GM18870 (cell line): ENCODE data around the gene SLC23A1.
"Not testable (repeated sequence)": the region's sequence is repeated elsewhere in the genome, so short reads cannot be mapped to it uniquely, and the experiment has no call there.

Source experiments
- ATAC-seq: cut with Tn5 transposase; IDR thresholded peaks from one replicate; pipeline ENCODE4 v1.9.1; 2021; ENCODE audit warnings: moderate library complexity; ENCODE audit not compliant: unreplicated experiment

SLC23A1 gene

DNA sequence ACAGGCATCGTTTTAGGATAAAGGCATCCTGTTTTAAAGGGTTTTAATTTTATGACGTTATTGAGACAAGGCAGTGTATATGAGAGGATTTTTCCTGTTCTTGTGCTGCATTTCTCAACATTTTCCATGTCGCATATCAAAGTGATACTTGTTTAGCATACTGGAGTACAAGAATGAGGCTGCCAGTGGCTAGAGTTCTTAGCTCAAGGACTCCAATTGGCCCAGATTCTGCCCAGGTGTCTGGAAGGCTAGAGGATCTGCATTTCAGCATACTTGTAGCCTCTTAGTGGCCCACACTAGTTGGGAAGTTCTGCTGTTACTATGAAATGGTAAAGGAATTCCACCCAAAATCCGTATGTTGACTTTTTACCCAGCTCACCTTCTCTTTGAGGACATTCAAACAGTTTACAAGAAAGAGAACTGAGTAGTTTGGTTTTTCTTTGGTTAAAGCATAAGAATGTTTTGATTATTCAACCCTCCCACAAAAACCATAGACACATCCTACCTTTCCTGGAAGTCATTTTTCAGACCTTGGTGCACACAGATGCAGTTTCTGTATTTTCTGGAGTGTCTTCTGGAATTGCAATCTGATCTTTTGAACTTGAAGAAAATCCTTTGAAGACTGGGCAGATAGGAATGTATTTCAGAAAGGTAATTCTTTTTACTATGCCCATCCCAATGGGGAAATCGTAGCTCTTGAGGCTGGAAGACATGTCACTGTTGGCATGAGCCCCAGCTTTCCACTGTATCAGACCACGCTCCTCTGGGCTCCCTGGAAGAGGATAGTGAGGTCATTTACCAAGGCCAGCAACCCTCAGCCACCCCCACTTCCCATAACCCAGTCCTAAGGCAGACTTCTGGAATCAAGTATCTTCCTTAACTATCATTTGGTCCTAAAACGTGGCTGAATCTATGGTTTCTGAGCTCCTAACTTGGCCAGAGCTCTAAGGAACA is 11.3 kb downstream of the SLC23A1 start:
- no peak for ATAC-seq

DNA sequence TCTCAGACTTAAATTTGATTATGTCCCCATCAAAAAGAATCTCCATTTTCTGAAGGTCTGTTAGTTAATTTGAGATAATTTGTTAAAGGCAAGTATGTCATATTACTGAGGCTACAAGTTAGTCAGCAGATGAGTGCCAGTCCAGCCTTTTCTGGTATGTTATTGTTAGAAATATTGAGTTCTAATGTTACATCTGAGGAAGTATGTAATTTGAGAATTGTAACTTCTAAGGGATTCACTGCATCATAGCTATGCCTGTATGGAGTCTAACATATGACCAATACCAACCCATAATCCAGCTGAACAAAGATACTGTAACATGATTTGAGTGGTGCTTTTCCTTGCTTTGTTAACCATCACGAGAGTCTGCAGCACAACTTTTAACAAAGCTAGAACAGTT is 13.9 kb downstream of the SLC23A1 start:
- ATAC-seq = no peak

DNA sequence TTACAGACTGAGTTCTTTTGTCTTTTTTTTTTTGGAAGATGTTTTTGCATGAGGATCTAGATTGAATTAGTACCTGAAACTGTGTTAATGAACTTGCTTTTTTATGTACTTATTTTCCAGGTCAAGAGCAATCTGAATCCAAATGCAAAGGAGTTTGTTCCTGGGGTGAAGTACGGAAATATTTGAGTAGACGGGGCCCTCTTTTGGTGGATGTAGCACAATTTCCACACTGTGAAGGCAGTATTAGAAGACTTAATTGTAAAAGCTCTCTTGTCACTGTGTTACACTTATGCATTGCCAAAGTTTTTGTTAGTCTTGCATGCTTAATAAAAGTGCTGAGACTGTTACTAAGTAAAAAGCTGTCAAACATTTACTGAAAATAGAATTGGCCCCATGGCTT is 14.5 kb downstream of the SLC23A1 start:
- ATAC-seq = no peak

DNA sequence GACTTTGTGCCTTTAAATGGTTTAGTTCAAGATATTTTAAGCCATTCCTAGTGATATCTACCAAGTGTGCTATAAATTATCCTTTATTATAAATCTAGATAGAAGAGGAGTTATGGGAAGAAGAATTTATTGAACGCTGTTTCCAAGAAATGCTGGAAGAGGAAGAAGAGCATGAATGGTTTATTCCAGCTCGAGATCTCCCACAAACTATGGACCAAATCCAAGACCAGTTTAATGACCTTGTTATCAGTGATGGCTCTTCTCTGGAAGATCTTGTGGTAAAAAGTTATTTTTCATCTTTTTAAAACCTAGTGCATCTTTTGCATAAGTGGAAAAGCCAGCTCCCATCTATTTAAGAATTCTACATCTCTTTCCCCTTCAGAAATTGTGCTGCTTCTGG is 18.6 kb downstream of the SLC23A1 start:
- no peak for ATAC-seq

DNA sequence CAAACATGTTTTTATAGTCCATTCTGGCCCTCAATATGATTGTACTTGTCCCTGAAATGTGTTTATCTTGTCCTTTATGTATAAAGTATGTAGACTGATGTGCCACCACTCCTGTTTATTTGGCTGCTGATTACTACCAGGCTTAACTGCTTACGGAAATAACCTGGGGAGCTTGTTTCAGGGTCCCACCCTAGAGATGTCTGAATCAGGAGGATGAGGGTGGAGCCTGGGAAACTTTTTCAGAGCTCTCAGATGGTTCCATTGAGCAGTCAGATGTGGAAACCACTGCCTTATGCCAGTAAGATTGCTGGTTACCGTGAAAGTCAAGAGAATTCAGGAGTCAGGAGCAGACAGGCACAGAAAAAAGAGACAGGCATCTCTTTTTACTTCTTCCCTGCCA is 19.2 kb downstream of the SLC23A1 start:
- no peak for ATAC-seq

DNA sequence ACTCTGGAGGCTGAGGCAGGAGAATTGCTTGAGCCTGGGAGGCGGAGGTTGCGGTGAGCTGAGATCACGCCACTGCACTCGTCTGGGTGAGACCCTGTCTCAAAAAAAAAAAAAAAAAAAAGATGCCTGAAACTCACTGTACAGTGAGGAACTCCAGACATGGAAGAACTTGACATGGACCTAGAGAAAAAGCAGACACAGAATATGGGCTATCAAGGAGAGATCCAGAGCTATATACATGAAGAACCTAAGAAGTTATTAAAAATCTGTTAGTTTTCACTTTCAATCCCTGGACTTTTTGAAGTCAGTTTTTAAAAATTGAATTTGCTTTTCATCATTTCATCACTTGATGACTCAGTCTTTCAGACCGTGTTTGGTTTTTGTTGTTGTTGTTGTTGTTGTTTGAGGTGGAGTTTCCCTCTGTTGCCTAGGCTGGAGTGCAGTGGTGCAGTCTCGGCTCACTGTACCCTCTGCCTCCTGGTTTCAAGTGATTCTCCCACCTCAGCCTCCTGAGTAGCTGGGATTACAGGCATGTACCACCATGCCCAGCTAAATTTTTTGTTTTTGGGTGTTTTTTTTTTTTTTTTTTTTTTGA is 21.2 kb downstream of the SLC23A1 start:
- no peak for ATAC-seq

DNA sequence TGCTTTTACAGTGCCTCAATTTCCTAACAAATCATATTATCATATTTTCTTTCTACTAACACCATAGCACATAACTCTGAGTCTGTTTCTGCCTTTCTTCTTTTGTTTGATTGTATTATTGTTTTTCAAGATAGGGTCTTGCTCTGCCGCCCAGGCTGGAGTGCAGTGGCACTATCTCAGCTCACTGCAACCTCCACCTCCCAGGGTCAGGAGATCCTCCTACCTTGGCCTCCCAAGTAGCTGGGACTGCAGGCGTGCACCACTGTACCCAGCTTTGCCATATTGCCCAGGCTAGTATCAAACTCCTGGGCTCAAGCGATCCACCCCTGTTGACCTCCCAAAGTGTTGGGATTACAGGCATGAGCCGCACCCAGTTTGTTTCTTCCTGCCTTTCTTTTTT is 22.7 kb downstream of the SLC23A1 start:
- no peak for ATAC-seq

DNA sequence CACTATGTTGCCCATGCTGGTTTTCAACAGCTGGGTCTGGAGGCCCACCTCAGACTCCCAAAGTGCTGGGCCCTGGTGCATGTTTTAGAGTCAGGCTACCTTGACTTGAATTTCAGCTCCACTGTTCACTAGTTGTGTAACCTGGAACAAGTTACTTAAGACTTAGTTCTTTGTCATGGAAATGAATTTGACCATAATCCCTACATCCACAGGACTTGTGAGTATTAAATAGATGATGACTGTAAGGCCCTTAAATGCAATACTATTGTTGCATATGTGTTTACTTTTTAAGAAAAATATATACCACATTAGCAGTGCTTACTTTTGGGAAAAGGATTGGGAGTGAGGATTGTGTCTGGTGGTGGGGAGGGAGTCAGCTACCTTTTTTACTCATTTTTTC is 25.0 kb downstream of the SLC23A1 start:
- no peak for ATAC-seq

DNA sequence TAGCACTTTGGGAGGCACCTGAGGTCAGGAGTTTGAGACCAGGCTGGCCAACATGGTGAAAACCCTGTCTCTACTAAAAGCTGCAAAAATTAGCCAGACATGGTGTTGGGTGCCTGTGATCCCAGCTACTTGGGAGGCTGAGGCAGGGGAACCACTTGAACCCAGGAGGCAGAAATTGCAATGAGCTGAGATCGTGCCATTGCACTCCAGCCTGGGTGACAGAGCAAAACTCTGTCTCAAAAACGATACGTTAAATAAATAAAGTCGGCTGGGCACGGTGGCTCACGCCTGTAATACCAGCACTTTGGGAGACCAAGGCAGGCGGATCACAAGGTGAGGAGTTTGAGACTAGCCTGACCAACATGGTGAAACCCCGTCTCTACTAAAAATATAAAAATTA is 27.2 kb downstream of the SLC23A1 start:
- not testable (repeated sequence) for ATAC-seq

DNA sequence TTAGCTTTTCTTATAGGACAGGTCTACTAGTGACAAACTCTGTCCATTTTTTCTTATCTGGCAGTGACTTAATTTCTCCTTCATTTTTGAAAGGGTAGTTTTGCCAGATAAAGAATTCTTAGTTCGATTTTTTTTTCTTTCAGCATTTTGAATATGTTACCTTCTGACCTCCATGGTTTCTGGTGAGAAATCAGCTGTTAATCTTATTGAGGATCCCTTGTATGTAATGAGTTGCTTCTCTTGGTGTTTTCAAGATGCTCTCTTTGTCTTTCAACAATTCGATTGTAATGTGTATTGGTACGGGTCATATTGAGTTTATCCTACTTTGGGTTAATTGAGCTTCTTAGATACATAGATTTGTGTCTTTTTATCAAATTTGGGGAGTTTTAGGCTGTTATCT is 28.9 kb downstream of the SLC23A1 start:
- ATAC-seq = no peak

DNA sequence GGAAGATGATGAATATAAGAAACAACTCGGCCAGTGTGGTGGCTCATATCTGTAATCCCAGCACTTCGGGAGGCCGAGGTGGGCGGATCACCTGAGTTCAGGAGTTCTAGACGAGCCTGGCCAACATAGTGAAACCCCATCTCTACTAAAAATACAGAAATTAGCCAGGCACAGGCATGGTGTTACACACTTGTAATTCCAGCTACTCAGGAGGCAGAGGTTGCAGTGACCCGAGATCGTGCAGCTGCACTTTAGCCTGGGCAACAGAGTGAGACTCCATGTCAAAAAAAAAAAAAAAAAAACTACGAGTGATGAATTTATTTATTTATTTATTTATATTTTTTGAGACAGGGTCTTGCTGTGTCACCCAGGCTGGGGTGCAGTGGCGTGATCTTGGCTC is 35.2 kb downstream of the SLC23A1 start:
- not testable (repeated sequence) for ATAC-seq

DNA sequence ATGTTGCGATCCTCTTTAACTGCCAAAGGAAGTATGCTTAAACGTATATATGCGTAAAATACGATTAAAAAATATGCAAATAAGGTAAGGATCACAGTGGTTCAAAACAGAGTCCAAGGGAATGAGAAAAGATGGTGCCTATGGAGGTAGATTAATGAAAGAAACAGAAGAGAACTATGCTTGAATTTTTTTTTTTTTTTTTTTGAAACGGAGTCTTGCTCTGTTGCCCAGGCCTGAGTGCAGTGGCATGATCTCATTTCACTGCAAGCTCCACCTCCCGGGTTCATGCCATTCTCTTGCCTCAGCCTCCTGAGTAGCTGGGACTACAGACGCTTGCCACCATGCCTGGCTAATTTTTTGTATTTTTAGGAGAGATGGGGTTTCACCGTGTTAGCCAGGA is 37.7 kb downstream of the SLC23A1 start:
- not testable (repeated sequence) for ATAC-seq

DNA sequence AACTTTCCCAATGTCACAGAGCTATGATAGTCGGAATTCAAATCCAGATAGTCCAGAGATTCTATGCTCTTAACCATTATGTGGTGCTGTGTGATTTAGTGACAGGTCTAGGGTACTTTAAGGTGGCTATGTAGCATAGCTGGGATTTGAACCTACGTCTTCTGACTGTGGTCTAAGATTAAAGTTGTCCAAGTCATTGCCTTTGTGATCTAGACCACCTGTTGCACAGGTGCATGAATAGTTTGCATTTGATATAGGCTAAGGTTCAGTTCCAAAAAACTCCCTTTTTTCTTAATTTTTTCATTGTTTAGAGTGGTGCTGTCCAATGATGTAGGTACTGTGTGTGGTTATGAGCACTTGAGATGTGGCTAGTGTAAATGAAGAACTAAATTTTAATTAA is 38.9 kb downstream of the SLC23A1 start:
- ATAC-seq = no peak

DNA sequence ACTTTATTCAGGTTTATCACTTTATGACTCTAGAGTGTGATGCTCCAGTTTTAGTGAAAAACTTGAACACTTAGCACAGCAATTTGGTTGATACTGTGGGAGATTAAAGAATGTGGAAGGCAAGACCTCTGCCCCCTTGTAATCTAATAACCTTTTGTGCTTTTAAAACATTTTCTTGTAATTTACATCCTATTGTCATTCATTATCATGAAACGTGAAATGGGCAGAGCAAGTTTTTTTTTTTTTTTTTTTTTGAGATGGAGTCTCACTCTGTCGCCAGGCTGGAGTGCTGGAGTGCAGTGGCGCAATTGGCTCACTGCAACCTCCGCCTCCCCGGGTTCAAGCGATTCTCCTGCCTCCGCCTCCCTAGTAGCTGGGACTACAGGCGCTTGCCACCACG is 39.6 kb downstream of the SLC23A1 start:
- ATAC-seq = no peak

DNA sequence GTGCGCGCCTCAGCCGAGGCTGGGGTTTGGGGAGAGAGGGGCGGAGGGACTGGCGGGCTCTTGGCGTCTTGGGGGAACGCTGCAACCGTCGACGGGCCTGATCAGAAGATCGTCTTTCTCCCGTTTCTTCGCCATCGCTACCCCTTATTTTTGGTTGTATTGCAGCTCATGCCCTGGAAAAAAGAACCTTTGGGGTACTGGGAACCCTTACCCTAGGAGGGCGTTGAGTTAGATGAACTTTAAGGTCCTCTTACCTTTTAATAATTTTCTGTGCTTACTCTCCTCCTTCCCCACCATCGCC is 40.7 kb downstream of the SLC23A1 start:
- ATAC-seq = no peak

DNA sequence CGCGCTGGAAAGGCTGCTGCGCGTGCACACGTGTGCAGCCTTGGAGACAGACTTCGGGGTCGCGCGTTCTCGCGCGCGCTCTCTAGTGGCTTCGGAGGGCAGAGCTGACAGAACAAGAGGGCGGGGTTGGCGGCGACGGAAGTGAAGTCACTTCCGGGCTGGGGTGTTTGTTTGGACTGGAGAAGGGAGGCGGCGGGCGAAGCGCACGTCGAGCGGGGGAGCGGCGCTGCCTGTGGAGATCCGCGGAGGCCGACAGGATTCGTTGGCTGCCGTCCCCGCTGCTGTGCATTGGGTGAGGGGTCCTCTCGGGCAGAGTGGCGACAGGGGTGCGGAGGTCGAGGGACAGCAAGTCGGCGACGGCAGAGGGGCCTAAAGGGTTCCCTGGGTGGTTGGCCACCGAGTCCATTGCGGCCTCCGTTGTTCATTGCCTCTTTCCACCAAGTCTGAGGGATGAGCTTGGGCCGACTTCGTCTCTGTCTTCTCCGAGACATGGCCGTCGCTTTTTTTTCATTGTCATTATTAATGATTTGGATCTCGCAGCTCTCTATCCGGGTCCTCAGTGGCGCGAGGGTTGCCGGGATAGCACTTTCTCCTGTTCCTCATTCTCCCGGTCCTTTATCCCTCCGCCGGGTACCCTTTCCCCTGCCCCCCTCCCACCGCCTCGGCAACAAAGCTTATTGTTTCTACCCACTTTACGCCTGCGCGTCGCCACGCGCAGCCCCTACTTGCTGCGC is 41.2 kb downstream of the SLC23A1 start, which contains the start of gene PAIP2:
TSS of gene PAIP2 (plus strand) at position 166 of the 734 bp plus-strand sequence. CDS start 21,931 bp downstream, outside the sequence.
- peak; percentile 78 for ATAC-seq

DNA sequence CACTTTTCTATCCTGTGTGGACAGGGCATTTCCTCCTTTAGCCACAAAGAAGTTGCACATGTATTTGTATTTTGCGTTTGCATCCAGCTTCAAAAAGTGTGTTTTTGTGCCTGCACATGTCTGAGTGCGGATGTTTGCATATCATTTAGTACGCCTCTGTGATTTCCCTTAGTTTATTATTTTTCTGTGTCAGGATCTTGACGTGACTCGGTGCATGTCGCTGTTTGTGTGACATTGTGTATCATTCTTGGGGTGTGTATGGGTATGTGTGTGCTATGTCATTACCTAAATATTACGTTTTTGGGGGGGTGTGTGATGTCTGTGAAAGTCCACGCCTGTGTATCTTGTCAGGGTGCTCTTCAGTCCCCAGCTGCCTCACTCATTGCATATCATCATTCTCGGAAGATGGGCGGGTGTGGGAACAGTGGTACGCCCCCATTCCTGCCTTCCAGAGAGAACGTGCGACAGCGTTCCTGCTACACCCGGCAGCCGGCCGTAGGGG is 41.9 kb downstream of the SLC23A1 start:
- no peak for ATAC-seq

DNA sequence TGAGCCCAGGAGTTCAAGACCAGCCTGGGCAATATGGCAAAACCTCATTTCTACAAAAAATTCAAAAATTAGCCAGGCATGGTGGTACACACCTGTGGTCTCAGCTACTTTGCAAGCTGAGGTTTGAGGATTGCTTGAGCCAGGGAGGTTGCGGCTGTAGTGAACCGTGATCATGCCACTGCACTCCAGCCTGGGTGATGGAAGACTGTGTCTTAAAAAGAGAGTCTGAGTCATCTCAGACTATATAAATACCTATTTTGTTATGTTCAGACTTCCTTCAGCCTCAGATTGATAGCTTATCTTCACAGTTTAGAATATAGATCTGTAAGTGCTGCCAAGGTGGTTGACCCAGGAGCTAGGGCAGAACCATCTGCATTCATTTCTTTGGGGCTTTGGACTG is 43.0 kb downstream of the SLC23A1 start:
- no peak for ATAC-seq

DNA sequence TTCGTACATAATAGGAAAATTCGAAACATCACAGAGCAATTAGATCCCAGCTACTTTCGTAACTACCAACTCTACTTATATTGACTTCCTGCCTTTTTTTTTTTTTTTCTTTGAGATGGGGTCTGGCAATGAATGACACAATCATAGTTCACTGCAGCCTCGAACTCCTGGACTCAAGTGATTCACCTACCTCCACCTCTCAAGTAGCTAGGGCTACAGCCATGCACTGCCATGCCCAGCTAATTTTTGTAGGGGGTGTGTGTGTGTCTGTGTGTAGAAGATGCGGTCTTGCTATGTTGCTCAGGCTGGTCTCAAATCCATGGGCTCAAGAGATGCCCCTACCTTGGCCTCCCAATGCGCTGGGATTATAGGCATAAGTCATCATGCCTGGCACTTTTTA is 47.3 kb downstream of the SLC23A1 start:
- no peak for ATAC-seq
